Measurements from ENCODE around the gene BBS12.

Gene BBS12

DNA sequence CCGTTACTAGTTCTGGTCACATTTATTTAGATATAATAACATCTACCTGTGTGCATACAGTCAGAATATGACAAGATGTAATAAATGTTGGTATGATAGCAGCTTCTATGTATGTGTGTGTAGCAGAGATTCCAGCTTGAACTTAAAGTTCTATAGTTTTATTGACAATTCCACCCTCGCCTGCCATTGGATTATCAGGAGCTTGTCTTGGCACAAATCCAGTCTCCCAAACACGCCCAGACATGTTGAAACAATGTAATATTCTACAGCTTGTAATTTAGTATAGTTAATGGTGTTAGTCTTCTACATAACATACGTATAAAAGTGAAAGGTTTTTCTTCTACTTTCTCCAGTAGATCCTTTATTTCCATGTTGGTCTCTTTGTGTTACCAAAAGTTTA lies 44.4 kb downstream of the BBS12 start:
- H3K4me3 ChIP-seq (ENCODE audit: insufficient read depth, low read length, poor library complexity, severe bottlenecking), result no peak overlapping the region
- no peaks in the 10 kb centered on the region for H3K27me3 ChIP-seq (ENCODE audit: low read length)
- H3K9me3 ChIP-seq (ENCODE audit: insufficient read depth, low read length), result no peaks in the 10 kb centered on the region
- TF ChIP-seq, protein P1, sequence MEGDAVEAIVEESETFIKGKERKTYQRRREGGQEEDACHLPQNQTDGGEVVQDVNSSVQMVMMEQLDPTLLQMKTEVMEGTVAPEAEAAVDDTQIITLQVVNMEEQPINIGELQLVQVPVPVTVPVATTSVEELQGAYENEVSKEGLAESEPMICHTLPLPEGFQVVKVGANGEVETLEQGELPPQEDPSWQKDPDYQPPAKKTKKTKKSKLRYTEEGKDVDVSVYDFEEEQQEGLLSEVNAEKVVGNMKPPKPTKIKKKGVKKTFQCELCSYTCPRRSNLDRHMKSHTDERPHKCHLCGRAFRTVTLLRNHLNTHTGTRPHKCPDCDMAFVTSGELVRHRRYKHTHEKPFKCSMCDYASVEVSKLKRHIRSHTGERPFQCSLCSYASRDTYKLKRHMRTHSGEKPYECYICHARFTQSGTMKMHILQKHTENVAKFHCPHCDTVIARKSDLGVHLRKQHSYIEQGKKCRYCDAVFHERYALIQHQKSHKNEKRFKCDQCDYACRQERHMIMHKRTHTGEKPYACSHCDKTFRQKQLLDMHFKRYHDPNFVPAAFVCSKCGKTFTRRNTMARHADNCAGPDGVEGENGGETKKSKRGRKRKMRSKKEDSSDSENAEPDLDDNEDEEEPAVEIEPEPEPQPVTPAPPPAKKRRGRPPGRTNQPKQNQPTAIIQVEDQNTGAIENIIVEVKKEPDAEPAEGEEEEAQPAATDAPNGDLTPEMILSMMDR (IDR thresholded peaks at IDR 0.05; ENCODE audit: insufficient read depth, low read length, poor library complexity, severe bottlenecking), result no peak
- no peak for TF ChIP-seq EZH2phosphoT487 (conservative IDR thresholded peaks at IDR 0.05; ENCODE audit: low read length)
- H3K79me2 ChIP-seq (ENCODE audit: insufficient read depth, low read length), result no peaks in the 10 kb centered on the region
- no peaks in the 10 kb centered on the region for H3F3A ChIP-seq (ENCODE audit: insufficient read depth)
- H3K4me2 ChIP-seq (ENCODE audit: low read depth, low read length, poor library complexity, severe bottlenecking), result no peak overlapping the region
- no peaks in the 10 kb centered on the region for H4K20me1 ChIP-seq (ENCODE audit: low read depth, low read length)
- no peak overlapping the region for H3K9ac ChIP-seq (ENCODE audit: low read length)
- no peaks in the 10 kb centered on the region for H3K9me2 ChIP-seq (replicated peaks; ENCODE audit: insufficient read depth, low read length)
- H3K36me3 ChIP-seq (ENCODE audit: low read length), result no peaks in the 10 kb centered on the region
- H3K27ac ChIP-seq (ENCODE audit: low read depth, low read length), result no peak overlapping the region
- no peak overlapping the region for H2AFZ ChIP-seq (ENCODE audit: low read depth, low read length, severe bottlenecking)

GRCh38 chr4:122777846-122778673 lies 45.6 kb downstream of the BBS12 start:
- Histone ChIP-seq H3K9me3 (ENCODE audit: insufficient read depth, low read length) (no peaks in the 10 kb centered on the region), H3K27ac (ENCODE audit: low read depth, low read length) (no peak overlapping the region), H3F3A (ENCODE audit: insufficient read depth) (no peaks in the 10 kb centered on the region), H3K9me2 (replicated peaks; ENCODE audit: insufficient read depth, low read length) (no peaks in the 10 kb centered on the region), H3K36me3 (ENCODE audit: low read length) (no peaks in the 10 kb centered on the region), H3K27me3 (ENCODE audit: low read length) (no peaks in the 10 kb centered on the region), H4K20me1 (ENCODE audit: low read depth, low read length) (no peaks in the 10 kb centered on the region), H3K4me3 (ENCODE audit: insufficient read depth, low read length, poor library complexity, severe bottlenecking) (no peak overlapping the region), H2AFZ (ENCODE audit: low read depth, low read length, severe bottlenecking) (no peak overlapping the region), H3K4me2 (ENCODE audit: low read depth, low read length, poor library complexity, severe bottlenecking) (no peak overlapping the region), H3K79me2 (ENCODE audit: insufficient read depth, low read length) (no peaks in the 10 kb centered on the region), H3K9ac (ENCODE audit: low read length) (no peak overlapping the region)
- no peak for TF ChIP-seq EZH2phosphoT487 (conservative IDR thresholded peaks at IDR 0.05; ENCODE audit: low read length)
- TF ChIP-seq, protein P1 (IDR thresholded peaks at IDR 0.05; ENCODE audit: insufficient read depth, low read length, poor library complexity, severe bottlenecking), result no peak

- no peaks in the 10 kb centered on the region for H4K20me1 ChIP-seq (ENCODE audit: low read depth, low read length)
- H3K9ac ChIP-seq (ENCODE audit: low read length), result no peak overlapping the region
- no peak overlapping the region for H3K4me2 ChIP-seq (ENCODE audit: low read depth, low read length, poor library complexity, severe bottlenecking)
- no peak for TF ChIP-seq EZH2phosphoT487 (conservative IDR thresholded peaks at IDR 0.05; ENCODE audit: low read length)
- TF ChIP-seq, protein P1 (IDR thresholded peaks at IDR 0.05; ENCODE audit: insufficient read depth, low read length, poor library complexity, severe bottlenecking), result no peak
- no peaks in the 10 kb centered on the region for H3F3A ChIP-seq (ENCODE audit: insufficient read depth)
- no peaks in the 10 kb centered on the region for H3K79me2 ChIP-seq (ENCODE audit: insufficient read depth, low read length)
- no peaks in the 10 kb centered on the region for H3K9me3 ChIP-seq (ENCODE audit: insufficient read depth, low read length)
- no peak overlapping the region for H3K4me3 ChIP-seq (ENCODE audit: insufficient read depth, low read length, poor library complexity, severe bottlenecking)
- H3K27ac ChIP-seq (ENCODE audit: low read depth, low read length), result no peak overlapping the region
- H2AFZ ChIP-seq (ENCODE audit: low read depth, low read length, severe bottlenecking), result no peak overlapping the region
- H3K27me3 ChIP-seq (ENCODE audit: low read length), result no peaks in the 10 kb centered on the region
- H3K36me3 ChIP-seq (ENCODE audit: low read length), result no peaks in the 10 kb centered on the region
- H3K9me2 ChIP-seq (replicated peaks; ENCODE audit: insufficient read depth, low read length), result no peaks in the 10 kb centered on the region
Measured at GRCh38 chr4:122781486-122781885, 49.0 kb downstream of the BBS12 start.

Measured in SU-DHL-6 (cell line).